GM10266 (cell line): ENCODE measurements around the gene TTC28.
A peak's percentile ranks its signal among the peaks of the same experiment; 100 is the strongest.

Experiments
- DNase-seq: peaks from one replicate; pipeline ENCODE4 v3.0.0; 2012; ENCODE audit errors: extremely low spot score
- TF ChIP-seq, protein P1 (sequence below): IDR thresholded peaks from 2 replicates; pipeline ENCODE4 v1.5.1; 2012; ENCODE audit warnings: mild to moderate bottlenecking, low read depth; ENCODE audit not compliant: control insufficient read depth, insufficient read depth; ENCODE audit errors: missing control alignments

TTC28 gene

DNA sequence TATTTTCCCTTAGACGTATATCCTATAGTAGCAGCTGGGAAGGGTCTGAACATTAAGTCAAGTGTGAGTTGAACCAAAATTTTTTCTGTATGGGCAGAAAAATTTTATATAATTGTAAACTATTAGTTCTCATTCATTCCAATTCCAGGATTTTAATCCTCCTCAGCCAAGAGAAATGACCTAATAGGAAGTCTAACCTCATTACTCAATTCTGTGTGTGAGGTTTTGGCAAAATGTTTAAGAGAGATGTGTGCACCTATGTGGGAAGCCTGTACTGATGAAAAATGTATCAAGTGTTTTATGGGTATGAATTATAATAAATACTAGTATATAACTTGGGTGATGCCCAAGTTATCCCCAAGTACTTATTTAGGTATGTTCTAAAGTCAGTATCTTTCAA, 449.0 kb downstream of the TTC28 start:
- TF ChIP-seq, protein P1, sequence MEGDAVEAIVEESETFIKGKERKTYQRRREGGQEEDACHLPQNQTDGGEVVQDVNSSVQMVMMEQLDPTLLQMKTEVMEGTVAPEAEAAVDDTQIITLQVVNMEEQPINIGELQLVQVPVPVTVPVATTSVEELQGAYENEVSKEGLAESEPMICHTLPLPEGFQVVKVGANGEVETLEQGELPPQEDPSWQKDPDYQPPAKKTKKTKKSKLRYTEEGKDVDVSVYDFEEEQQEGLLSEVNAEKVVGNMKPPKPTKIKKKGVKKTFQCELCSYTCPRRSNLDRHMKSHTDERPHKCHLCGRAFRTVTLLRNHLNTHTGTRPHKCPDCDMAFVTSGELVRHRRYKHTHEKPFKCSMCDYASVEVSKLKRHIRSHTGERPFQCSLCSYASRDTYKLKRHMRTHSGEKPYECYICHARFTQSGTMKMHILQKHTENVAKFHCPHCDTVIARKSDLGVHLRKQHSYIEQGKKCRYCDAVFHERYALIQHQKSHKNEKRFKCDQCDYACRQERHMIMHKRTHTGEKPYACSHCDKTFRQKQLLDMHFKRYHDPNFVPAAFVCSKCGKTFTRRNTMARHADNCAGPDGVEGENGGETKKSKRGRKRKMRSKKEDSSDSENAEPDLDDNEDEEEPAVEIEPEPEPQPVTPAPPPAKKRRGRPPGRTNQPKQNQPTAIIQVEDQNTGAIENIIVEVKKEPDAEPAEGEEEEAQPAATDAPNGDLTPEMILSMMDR, result no peak
- DNase-seq, result no peak

- TF ChIP-seq, protein P1, result no peak
- no peak for DNase-seq
Observed at GRCh38 chr22:28229566-28230485, 449.8 kb downstream of the TTC28 start.

GRCh38 chr22:28223826-28224225, 455.8 kb downstream of the TTC28 start:
- TF ChIP-seq, protein P1, result no peak
- DNase-seq, result no peak

GRCh38 chr22:28222976-28223745, 456.5 kb downstream of the TTC28 start:
- TF ChIP-seq, protein P1, result no peak
- DNase-seq, result no peak

GRCh38 chr22:28222571-28222970, 457.1 kb downstream of the TTC28 start:
- DNase-seq, result no peak
- TF ChIP-seq, protein P1, result no peak

DNA sequence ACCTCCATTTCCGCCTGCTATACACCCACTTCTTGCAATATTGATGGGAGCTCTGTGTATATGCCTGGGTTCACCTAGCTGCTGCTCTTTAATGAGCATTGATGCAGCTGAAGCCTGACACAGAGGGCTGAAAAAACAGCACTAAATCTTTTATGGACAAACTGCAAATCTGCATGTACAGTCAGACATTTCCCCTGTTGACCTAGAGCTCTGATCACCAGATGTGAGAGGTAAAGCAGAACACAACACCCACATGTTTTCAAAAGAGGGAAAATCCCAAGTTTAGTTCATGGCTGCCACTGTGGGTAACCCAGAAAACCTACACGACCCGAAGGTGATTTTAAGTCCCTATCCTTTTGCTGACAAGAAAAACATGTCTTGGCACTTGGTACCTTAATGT, 457.6 kb downstream of the TTC28 start:
- TF ChIP-seq, protein P1, result no peak
- peak; percentile 12 for DNase-seq

GRCh38 chr22:28220626-28221363, 458.8 kb downstream of the TTC28 start:
- TF ChIP-seq, protein P1, result no peak
- no peak for DNase-seq
